HG02642 (cell line): Measurements from ENCODE around the gene PCDHA2.
"Not testable (repeated sequence)": the region's sequence is repeated elsewhere in the genome, so short reads cannot be mapped to it uniquely, and the experiment has no call there.

Experiments
- ATAC-seq: cut with Tn5 transposase; IDR thresholded peaks from one replicate; pipeline ENCODE4 v1.9.1; 2021; ENCODE audit warnings: mild to moderate bottlenecking; ENCODE audit not compliant: unreplicated experiment, poor library complexity

Gene PCDHA2

GRCh38 chr5:140794595-140795258 is at the start of gene PCDHA2:
TSS of gene PCDHA2 (plus strand) at chr5:140794852.
- no peak for ATAC-seq

GRCh38 chr5:140753561-140753960 is 41.1 kb upstream of the PCDHA2 start:
- ATAC-seq = no peak

GRCh38 chr5:140764177-140764973 is 30.3 kb upstream of the PCDHA2 start:
- no peak for ATAC-seq

- no peak for ATAC-seq
Observed at GRCh38 chr5:140767444-140767843, 27.2 kb upstream of the PCDHA2 start.

GRCh38 chr5:140780512-140780911 is 14.1 kb upstream of the PCDHA2 start:
- no peak for ATAC-seq

- no peak for ATAC-seq
Observed at GRCh38 chr5:140785905-140786686, 8.6 kb upstream of the PCDHA2 start, which contains the start of gene PCDHA1. TSS of gene PCDHA1 (plus strand) at chr5:140786140.

- ATAC-seq = not testable (repeated sequence)
Observed at GRCh38 chr5:140787422-140787821, 7.2 kb upstream of the PCDHA2 start.

- ATAC-seq = not testable (repeated sequence)
Observed at GRCh38 chr5:140787849-140788504, 6.7 kb upstream of the PCDHA2 start.

GRCh38 chr5:140791089-140791488 is 3.6 kb upstream of the PCDHA2 start:
- no peak for ATAC-seq

- ATAC-seq = no peak
Observed at GRCh38 chr5:140795259-140795641, 598 bp downstream of the PCDHA2 start.

- not testable (repeated sequence) for ATAC-seq
Observed at GRCh38 chr5:140796072-140796717, 1.5 kb downstream of the PCDHA2 start.

GRCh38 chr5:140796718-140797095 is 2.1 kb downstream of the PCDHA2 start:
- ATAC-seq = no peak

GRCh38 chr5:140800816-140801493 is 6.3 kb downstream of the PCDHA2 start, which contains the start of gene PCDHA3:
TSS of gene PCDHA3 (plus strand) at chr5:140801057.
- ATAC-seq = no peak

- ATAC-seq = no peak
Observed at GRCh38 chr5:140801494-140801841, 6.8 kb downstream of the PCDHA2 start.

- ATAC-seq = not testable (repeated sequence)
Observed at GRCh38 chr5:140802381-140802780, 7.7 kb downstream of the PCDHA2 start.

- ATAC-seq = no peak
Observed at GRCh38 chr5:140802781-140803271, 8.2 kb downstream of the PCDHA2 start.

- ATAC-seq = no peak
Observed at GRCh38 chr5:140806834-140807775, 12.5 kb downstream of the PCDHA2 start, which contains the start of gene PCDHA4. TSS of gene PCDHA4 (plus strand) at chr5:140807068.
